HG03060 (cell line): ENCODE measurements around the gene HNRNPH3.
"Not testable (repeated sequence)": the region's sequence is repeated elsewhere in the genome, so short reads cannot be mapped to it uniquely, and the experiment has no call there.

Experiments used
- ATAC-seq: cut with Tn5 transposase; IDR thresholded peaks from one replicate; pipeline ENCODE4 v1.9.1; 2021; ENCODE audit warnings: low read depth, moderate number of reproducible peaks; ENCODE audit not compliant: unreplicated experiment

HNRNPH3 gene

GRCh38 chr10:68331455-68332258 lies at the start of gene HNRNPH3:
TSS of gene HNRNPH3 (plus strand) at chr10:68332064. CDS start at chr10:68337222, 5,158 bp downstream.
- ATAC-seq, result peak; percentile 67

DNA sequence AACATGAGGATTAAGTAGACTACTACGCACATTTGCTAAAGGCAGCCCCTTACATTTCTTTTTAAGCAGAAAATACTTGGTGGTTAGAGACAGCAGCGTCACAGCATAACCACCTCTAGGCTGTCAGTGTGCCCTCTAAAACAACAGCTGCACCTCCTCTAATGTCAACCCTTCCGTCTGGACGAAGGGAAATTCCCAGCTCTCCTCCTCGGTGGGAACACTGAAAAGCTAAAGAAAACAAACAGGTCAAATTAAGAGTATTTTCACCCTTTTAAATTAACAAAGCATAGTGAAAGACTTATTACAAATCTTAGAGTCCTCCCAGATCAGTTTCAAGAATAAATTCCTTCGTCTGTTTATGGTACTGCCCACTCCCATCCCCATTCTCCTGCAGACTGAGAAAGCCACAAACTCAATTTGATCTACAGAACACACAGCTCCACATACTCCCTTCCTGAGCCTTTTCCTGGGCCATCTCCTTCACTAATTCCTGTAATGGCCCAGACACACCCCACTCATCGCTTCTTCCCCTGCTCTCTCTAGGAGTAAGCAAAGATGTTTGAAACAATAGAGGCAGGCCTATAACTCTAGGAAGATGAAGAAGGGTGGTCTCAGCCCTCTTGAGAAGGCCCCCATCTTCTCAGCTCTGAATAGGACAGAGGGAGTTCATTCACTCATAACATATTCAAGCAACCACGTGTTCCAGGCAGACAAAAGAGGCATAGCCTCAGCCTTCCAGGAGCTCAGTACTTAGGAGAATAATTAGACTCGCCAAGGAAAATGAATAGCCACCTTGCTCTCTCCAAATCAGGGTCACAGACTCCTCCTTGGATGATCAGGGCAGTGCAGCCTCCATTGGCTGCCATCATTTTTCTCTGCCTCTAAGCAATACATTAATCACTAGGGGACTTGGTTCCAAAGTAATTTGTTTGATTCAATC lies 47.5 kb upstream of the HNRNPH3 start:
- ATAC-seq, result no peak

DNA sequence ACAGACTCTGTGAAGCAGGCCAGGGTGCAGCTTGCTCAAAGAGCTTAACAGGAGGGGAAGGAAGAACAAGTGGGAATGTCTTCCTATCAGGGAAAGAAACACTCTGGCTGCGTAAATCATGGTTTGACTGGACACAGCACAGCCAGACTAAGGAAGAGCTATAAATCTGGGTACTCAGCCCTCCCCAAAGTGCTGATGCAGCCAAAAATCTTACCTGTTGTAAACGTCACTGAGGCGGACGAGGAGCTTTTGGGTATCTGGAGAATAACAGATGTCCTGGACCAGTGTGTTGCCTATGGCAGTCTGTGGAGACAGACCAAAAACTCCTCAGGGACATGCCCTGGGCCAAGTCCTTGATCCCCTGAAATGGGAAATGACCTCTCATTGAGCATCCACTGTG lies 43.1 kb upstream of the HNRNPH3 start:
- ATAC-seq, result no peak

DNA sequence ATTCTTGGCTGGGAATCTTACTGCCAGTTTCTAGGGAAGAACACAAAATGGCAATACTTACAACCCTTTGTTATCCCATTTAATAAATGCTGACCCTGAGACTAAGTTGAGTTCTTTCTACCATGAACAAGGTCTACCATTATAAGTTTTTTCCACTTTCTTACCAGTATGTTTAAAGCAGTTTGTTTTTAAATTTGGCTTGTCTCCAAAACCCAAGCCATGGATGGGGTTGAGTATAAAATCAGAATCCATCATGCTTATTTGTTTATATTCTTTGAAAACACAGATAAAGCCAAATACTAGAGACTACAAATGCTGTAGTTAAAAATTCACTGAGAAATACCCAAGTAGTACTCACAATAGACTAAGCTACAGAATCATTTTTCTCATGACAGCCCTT lies 41.1 kb upstream of the HNRNPH3 start:
- no peak for ATAC-seq

DNA sequence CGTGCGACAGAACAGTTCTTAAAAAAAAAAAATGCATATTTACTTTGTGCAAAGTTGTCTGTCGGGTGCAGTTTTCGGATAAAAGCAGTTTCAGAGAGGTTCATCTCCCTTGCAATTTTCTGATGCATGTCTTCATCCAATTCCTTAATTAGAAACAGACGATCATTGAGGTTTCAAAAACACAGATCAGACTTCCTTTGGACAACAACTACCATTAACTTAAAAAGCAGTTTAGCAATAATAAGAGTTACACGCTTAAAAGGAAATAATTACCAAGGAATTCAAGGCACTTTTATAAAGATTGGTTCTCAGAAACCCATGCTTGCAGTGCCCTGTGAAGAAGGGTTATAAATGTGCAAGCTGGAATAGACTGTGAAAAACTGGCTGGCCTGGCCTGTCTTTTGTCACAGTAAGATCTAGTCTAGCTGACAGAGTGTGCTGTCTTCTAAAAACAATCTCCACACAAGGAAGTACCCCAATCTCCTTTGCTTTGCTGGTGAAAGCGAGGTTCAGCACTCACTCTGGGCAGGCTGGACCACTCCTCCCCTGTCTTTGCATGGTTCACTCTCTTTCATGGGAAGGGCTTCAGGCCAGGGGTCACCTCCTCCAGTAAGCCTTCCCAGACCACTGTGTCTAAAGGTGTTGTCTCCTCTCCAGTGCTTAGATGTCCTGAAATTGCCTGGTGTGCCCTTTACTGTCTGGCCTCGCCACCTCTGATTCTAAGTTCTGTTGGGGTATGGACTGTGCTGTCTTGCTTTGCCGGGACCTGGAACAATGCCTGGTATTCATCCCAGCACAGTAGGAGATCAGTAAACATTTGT lies 34.8 kb upstream of the HNRNPH3 start:
- ATAC-seq, result no peak

DNA sequence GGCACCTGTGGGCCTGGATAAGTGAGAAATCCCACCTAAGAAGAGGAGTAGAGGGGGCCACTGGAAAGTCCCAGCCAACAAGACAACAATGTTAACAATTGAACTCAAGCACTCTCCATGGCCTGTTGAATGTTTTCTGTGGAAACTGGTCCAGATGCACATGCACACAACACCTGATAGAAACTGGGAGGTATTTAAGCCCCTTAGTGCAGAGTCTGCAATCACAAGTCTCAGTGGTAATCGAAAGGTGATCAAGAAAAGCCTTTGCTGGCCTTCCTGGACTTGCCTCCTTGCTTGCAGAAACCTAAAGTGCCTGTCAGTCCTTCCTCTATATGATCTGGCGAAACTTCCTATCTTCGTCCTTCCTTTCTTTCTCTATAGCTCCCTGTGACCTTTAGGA lies 30.6 kb upstream of the HNRNPH3 start:
- no peak for ATAC-seq

DNA sequence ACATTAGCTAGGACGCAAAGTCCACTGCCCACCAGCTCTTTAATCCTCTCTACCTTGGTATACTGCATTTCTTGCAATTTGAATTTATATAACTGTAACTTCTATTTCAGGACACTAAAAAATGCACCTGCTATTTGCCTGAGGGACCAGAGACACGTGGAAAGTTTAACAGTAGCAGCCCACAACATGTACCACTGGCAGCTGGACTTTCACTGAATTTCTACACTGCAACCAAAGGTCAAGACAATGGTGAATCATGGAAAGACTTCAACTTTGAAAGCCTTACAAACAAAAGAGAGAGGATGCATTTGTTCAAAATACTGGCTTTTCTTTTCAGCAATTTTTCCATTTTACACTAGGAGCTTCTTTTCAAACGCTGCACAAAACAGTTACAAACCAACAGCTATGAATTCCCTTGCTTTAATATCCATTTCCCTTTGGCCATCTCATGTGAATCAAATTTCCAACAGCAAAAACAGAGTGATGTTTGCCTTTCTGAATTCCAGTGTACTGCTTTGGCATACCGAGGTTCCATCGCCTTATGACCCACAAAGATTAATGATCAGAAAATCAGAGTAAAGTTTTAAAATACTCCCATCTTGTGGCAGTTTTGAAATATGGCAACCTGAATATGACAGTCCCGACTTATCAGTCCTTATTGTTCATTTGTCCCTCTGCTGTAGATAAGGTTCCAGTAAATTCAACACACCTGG lies 29.9 kb upstream of the HNRNPH3 start:
- no peak for ATAC-seq

GRCh38 chr10:68302503-68302823 lies 29.4 kb upstream of the HNRNPH3 start:
- ATAC-seq, result no peak

- ATAC-seq, result no peak
Observed at GRCh38 chr10:68302871-68303270, 29.0 kb upstream of the HNRNPH3 start.

DNA sequence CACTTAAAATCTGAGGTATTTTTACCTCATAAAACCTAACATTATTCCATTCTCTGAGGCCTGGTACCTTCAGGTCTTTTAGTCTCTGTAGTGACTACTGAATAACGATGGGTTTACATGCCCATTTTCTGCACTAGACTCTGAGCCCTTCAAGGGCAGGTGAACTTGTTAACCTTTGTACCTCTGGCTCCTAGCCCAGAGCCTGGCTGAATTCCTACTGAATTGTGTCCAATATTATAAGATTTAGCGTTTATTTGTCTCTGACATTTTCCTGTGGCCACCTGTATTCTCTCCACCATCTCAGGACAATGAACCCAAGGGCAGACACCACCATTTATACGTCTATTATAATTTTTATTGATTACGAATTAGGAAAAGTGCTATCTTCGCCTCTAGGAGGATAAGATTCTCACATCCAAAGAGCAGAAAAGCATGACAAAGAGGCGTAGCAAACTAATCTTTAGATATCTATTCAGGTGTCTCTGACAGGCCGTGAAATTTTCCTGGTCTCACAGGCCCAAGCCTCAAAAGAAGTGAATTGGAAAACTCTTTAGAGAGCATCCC lies 27.9 kb upstream of the HNRNPH3 start:
- no peak for ATAC-seq

- ATAC-seq, result no peak
Observed at GRCh38 chr10:68305854-68306253, 26.0 kb upstream of the HNRNPH3 start.

DNA sequence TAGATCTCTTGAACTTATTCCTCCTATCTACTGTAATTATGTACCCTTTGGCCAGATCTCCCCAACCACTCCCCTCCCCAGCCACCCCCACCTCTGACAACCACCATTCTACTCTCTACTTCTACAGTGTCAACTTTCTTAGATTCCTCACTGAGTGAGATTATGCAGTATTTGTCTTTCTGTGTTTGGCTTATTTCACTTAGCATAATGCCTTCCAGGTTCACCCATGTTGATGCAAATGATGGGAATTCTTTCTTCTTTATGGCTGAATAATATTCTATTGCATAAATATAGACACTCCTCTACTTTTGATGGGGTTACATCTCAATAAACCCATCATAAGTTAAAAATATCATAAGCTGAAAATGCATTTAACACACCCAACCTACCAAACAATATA lies 21.3 kb upstream of the HNRNPH3 start:
- no peak for ATAC-seq

DNA sequence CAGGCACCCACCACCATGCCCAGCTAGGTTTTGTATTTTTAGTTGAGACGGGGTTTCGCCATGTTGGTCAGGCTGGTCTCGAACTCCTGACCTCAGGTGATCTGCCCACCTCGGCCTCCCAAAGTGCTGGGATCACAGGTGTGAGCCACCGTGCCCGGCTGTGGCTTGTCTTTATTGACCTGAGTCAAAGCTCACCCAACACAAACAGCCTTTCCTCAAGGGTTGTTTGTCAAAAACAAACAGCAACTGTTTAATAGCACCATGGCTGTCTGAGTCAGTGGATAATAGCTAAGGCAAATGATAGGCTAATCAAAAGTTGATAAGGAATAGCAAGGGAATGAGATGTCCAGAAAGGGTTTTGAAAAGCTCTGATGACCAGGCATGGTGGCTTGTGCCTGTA lies 16.9 kb upstream of the HNRNPH3 start:
- ATAC-seq, result not testable (repeated sequence)

DNA sequence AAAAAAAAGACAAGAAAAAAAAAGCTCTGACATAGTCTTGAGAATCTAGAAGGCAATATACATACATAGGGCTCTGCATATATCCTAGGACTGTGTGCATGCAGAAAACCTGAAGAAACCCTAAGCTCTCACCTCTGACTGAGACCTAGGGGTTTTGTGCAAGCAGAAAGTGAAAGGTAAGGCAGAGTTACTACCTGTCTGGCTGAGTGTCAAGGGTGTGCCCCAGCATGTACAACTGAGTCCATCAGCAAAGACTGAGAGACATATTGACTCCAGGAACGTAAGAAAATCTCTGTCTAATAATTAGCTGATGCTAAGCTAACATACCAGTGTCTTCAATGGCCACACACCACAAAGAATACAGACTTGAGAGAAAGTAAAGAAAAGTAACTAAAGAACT lies 16.3 kb upstream of the HNRNPH3 start:
- no peak for ATAC-seq

- ATAC-seq, result no peak
Observed at GRCh38 chr10:68318331-68319059, 13.4 kb upstream of the HNRNPH3 start.

- not testable (repeated sequence) for ATAC-seq
Observed at GRCh38 chr10:68324396-68324795, 7.5 kb upstream of the HNRNPH3 start.

DNA sequence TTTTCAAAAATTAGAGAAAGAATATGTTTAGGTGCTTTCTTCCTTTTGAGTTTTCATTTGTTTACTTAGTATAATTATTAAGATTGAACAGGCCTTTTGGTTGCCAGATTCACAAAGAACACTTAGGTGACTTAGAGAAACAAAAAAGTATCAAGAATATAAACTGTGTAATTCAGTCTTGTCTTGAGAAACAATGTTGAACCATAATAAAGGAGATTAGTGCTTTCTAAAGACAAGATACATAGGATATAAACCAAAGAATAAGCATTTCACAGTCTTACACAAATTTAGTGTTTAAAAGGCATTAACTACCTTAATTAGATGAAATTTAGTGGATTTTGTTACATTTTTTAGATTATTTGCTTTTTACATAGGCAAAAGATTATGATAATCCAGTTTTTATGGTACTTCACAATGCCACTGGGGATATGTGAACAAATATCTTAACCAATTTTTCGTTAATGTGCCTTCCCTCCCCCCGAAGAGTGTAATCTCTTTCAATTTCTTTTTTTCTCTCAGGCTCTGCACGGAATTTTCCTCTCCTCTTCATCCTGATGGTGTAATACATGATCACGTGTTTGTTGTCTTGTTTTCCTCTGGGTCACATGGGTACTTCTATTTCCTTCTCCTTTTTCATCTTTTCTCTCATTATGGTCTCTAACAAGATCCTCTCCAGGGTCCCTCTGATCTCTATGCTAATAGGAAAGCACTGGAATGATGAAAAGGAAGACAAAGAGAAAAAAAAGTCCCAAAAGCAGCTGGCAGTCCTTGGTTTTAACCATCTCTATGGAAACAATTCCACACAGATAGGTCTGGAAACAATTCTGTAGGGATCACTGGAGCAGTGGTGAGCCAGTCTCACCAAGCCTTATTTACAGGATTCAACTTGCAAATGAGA lies 3.7 kb upstream of the HNRNPH3 start:
- ATAC-seq, result no peak

GRCh38 chr10:68329506-68329861 lies 2.4 kb upstream of the HNRNPH3 start:
- no peak for ATAC-seq
